Stimulated activated CD4-positive, alpha-beta T cell treated with anti-CD3 and anti-CD28 coated beads, Interleukin-12 subunit alpha, Interleukin-12 subunit beta, amount 100 ng/mL, for 24 hours (primary cell): Measurements from ENCODE around the gene KRTAP6-1.

Experiments
- DNase-seq, 2 experiments: peaks; one replicate each; pipeline ENCODE4 v3.0.0-alpha.2; 2020; ENCODE audit warnings: low read depth in 2 of 2

KRTAP6-1 gene

DNA sequence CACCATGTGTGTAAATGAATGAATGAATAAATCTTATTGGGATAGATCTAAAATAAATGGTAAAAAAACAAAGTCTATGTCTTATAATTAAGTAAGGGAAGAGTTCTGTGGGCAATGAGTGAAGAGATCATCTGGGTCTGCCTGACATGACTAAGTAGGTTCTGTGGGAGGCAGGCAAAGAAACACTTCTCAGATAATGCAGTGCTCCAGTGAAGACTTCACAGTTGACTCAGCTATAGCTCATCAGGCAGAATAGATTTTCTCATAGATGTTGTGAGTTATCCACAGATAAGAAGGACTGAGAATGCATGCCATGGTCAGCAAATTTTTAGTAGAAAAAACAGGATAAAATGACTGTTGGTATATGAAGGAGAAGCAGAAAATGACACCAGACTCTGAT lies 36.0 kb downstream of the KRTAP6-1 start:
- DNase-seq, result no peak

GRCh38 chr21:30567617-30568016 lies 46.1 kb downstream of the KRTAP6-1 start:
- no peak for DNase-seq

- no peak for DNase-seq
Measured at GRCh38 chr21:30563630-30564029, 50.1 kb downstream of the KRTAP6-1 start.
